ENCODE data around the gene ERMAP.

GRCh38 chr1:42769811-42770210, 47.1 kb upstream of the ERMAP start:
- no peak for TF ChIP-seq CTCF (conservative IDR thresholded peaks at IDR 0.05)
- TF ChIP-seq ZFX (IDR thresholded peaks at IDR 0.05), result no peak
